HG03469 (cell line): ENCODE results near the gene GPR42.
"Not testable (repeated sequence)": the region's sequence is repeated elsewhere in the genome, so short reads cannot be mapped to it uniquely, and the experiment has no call there.

Experiments used
- ATAC-seq: cut with Tn5 transposase; IDR thresholded peaks from one replicate; pipeline ENCODE4 v1.9.1; 2021; ENCODE audit warnings: mild to moderate bottlenecking, moderate library complexity, moderate number of reproducible peaks; ENCODE audit not compliant: unreplicated experiment

Gene GPR42

DNA sequence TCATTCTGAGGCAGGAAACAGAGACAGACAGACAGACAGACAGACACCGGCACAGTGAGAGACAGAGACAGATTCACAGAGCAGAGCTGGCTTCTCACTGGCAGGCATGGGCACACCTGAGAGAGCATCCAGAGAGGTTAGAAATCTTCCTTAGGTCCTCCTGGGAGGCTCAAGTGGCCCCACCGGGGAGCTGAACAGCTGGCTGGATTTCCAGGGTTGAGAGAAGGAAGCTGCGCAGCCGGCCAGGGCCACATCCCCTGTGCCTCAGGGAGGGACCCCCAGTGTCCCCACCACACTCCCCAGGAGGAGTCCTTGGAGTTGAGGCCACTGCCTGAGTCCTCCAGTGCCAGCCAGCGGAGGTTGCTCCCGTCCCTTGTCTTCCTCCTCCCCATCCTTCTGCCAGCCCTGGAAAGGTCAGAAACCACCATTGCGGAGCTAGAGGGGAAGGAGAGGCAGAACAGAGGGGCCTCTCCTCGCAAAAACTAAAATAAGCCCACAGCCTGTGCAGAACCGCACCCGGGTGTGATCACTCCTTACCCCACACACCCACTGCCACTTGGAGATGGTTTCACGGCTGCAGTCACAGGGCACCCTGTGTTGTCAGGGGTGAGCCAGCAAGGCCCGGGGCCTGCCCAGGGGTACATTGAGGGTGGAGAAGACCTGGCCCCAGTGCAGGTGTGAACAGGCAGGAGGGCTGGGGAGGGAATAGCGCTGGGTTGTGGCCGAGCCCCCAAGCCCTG lies 8.4 kb upstream of the GPR42 start:
- ATAC-seq: no peak

- ATAC-seq: no peak
These were observed 7.8 kb upstream of the GPR42 start for GRCh38 chr19:35363001-35363590.

GRCh38 chr19:35363711-35364425 lies 7.0 kb upstream of the GPR42 start:
- no peak for ATAC-seq

GRCh38 chr19:35365303-35365702 lies 5.6 kb upstream of the GPR42 start:
- ATAC-seq: no peak

- ATAC-seq: no peak
These were observed 2.5 kb upstream of the GPR42 start for GRCh38 chr19:35368378-35368777.

GRCh38 chr19:35369522-35369921 lies 1.3 kb upstream of the GPR42 start:
- no peak for ATAC-seq

GRCh38 chr19:35373492-35373891 lies 2.6 kb downstream of the GPR42 start:
- no peak for ATAC-seq

GRCh38 chr19:35374031-35374430 lies 3.2 kb downstream of the GPR42 start:
- not testable (repeated sequence) for ATAC-seq

GRCh38 chr19:35375505-35376307 lies 4.8 kb downstream of the GPR42 start:
- no peak for ATAC-seq

DNA sequence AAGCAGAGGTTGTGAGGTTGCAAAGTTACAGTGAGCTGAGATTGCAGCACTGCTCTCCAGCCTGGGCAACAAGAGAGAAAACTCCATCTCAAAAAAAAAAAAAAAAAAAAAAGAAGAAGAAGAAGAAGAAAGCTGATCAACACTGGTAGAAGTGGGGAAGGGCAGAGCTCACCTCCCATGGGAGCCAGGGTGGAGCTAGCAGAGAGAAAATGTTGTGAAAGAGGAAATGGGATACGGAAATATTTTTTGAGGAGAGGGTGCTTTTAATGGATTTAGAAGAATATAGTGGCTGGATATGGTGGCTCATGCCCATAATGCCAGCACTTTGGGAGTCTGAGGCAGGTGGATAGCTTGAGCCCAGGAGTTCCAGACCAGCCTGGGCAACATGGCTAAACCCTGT lies 6.8 kb downstream of the GPR42 start:
- no peak for ATAC-seq

DNA sequence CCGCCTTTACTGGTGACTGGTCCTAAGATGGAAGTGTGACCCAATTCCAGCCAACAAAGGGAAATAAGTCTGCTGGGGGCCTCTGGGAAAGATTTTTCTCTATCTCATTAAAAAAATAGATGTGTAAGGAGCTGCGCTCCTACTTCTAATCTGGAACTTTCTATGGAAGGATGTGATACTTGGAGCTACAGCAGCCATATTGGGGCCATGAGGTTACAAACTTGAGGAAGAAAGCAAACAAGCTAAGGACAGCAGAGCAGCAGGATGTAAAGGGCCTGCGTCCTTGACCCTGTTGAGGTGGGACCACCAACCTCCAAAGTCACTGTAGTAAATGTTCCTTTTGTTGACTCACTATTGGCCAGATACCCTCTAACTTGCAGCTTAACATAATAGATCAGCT lies 7.5 kb downstream of the GPR42 start:
- no peak for ATAC-seq

DNA sequence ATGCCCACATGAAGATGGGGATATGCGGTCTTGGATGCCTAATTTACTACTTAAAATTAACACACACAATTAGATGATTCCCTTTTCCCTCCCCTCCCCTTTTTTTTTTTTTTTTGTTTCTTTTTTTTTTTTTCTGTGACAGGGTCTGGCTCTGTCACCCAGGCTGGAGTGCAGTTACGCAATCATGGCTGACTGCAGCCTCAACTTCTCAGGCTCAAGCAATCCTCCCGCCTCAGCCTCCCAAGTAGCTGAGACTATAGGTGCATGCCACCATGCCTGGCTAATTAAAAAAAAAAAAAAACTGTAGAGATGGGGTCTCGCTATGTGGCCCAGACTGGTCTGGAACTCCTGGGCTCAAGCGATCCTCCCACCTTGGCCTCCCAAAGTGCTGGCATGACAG lies 8.7 kb downstream of the GPR42 start:
- not testable (repeated sequence) for ATAC-seq

GRCh38 chr19:35379992-35380391 lies 9.1 kb downstream of the GPR42 start:
- no peak for ATAC-seq

DNA sequence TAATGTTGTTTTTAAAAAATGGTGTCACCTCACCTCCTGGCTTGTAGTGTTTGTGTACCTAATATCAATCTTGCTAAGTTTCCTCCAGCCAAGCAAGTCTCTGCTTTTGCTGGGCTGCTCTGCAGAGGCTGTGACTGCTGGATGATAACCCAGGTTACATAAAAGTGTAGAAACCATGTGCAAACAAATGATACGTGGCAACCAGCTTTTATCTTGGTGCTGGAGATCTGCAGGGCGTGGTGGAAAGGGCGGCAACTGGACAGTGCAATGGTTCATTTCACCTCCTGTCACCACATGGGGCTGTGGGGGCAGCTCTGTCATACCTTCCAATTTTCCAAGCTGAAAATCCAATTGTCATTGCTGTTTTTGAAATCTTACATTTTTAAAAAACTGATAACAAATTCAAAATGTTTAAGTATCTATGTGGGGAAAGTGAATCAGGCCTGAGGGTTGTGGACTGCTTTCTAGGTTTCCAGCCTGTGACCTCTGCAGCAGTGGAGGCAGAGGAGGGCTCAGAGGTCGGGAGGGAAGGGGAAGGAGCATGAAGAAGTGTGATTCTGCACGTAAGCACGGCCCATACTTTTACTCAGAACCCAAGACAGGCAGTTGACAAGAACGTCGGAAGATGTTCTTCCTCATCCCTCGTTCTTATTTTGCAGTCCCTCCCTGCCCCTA lies 9.7 kb downstream of the GPR42 start:
- no peak for ATAC-seq

DNA sequence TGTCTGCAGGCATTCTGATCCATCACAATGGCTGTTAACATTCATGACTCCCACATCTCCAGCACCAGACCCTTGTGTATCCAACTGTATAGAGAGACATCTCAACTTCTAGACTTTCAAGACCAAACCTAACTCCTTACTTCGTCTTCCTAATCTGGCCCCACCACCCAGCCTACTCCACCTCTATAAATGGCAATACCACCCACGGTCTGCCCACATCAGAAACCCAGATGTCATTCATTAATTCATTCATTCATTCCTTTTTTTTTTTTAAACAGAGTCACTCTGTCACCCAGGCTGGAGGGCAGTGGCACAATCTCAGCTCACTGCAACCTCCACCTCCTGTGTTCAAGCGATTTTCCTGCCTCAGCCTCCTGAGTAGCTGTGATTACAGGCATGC lies 10.4 kb downstream of the GPR42 start:
- ATAC-seq: no peak

DNA sequence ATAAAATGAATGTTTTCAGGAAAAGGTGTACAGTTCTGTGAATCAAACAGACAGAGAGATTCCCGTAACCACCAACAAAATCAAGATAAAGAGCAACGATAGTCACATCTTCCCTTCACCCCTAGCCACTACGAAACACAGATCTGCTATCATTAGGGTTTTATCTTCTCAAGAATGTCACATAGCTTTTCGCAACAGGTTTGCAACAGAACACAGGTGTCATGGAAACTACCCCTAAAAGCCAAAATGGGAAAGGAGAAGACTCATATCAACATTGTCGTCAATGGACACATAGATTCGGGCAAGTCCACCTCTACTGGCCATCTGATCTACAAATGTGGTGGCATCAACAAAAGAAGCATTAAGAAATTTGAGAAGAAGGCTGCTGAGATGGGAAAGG lies 11.1 kb downstream of the GPR42 start:
- no peak for ATAC-seq

DNA sequence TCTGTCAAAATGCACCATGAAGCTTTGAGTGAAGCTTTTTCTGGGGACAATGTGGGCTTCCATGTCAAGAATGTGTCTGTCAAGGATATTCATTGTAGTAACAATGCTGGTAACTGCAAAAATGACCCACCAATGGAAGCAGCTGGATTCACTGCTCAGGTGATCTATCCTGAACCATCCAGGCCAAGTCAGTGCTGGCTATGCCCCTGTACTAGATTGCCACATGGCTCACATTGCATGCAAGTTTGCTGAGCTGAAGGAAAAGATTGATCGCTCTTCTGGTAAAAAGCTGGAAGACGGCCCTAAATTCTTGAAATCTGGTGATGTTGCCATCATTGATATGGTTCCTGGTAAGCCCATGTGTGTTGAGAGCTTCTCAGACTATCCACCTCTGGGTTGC lies 12.7 kb downstream of the GPR42 start:
- no peak for ATAC-seq

DNA sequence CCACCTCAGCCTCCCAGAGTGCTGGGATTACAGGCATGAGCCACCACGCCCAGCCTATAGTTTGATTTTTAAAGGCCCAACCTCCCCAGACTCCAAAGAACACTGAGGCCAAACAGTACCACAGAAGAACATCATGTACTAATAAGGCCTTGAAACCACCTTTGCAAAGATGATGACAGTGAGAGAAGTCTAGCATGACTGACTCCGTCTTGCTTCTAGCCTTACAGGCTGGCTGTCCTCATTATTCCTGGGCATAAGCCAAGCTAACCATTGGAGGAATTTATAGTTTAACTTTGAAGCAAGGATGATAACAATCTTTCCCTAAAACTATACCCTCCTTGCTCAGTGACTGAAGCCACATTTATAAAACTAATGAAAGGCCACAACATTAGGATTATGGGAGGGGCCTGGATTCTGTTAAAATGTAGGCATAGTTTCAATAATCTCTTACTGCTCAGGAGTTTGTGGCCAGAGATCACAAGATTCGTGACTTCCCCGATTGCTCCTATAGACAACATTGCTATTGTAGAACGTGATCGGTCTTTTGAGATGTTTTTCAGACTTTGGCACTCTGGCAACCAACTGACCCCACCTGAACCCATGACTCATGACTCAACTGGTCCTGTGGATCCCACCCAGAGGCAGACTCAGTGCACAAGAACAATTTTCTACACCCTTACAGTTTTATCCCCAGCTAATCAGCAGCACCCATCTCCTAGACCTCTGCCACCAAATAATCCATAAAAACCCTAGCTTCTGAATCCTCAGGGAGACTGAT lies 17.6 kb downstream of the GPR42 start:
- ATAC-seq: no peak

GRCh38 chr19:35389192-35389861 lies 18.5 kb downstream of the GPR42 start:
- ATAC-seq: no peak
